H1 (cell line): ENCODE measurements around the gene LAT. TPM values are rescaled to one million over a fixed set of nuclear protein-coding genes. Genes with fewer than 3 reads are reported as not detected.

Experiments
- CTCF ChIA-PET: fragments of 300-600 bp; sonication (Branson Sonifier 250); formaldehyde crosslinking; loops from one replicate; lab custom pipeline; 2021; ENCODE audit not compliant: partially characterized antibody; lab: Charles Lee
- POLR2A ChIA-PET: fragments of 300-600 bp; sonication (Branson Sonifier 250); formaldehyde crosslinking; loops from one replicate; lab custom pipeline; 2021; ENCODE audit warnings: inconsistent platforms; ENCODE audit not compliant: partially characterized antibody; lab: Charles Lee
- DNase-seq, 2 experiments: peaks; one replicate each; pipeline versions ENCODE4 v3.0.0 to v3.0.0-alpha.2; 2010 to 2022; ENCODE audit warnings: low spot score in 2 of 2, low read depth in 1 of 2, mixed read lengths in 1 of 2
- FAIRE-seq: peaks from 2 replicates; lab custom pipeline; 2011; peaks lifted over from hg19 to GRCh38; lab: Jason Lieb, UNC
- H2AFZ ChIP-seq: 2 replicates; pipeline ENCODE4 v1.8.1; 2012; ENCODE audit warnings: low read length, inconsistent platforms
- H2AK5ac ChIP-seq: 2 replicates; pipeline ENCODE4 v1.6.1; 2013; ENCODE audit warnings: low read depth, low read length
- H2BK120ac ChIP-seq: replicated peaks from 2 replicates; pipeline ENCODE3; 2013; ENCODE audit warnings: low read depth, low read length, inconsistent platforms
- H2BK12ac ChIP-seq: 2 replicates; pipeline ENCODE4 v1.6.1; 2013; ENCODE audit warnings: low read depth, low read length
- H2BK15ac ChIP-seq: 2 replicates; pipeline ENCODE4 v1.6.1; 2013; ENCODE audit warnings: low read length
- H2BK20ac ChIP-seq: 2 replicates; pipeline ENCODE4 v1.6.1; 2013; ENCODE audit warnings: low read length
- H2BK5ac ChIP-seq: 2 replicates; pipeline ENCODE4 v1.6.1; 2013; ENCODE audit warnings: low read depth, low read length
- H3K14ac ChIP-seq: 2 replicates; pipeline ENCODE4 v1.6.1; 2013; ENCODE audit warnings: inconsistent platforms; ENCODE audit not compliant: insufficient read length
- H3K18ac ChIP-seq: 2 replicates; pipeline ENCODE4 v1.6.1; 2013; ENCODE audit warnings: low read length; ENCODE audit errors: extremely low read depth
- H3K23ac ChIP-seq: 2 replicates; pipeline ENCODE4 v1.6.1; 2013; ENCODE audit warnings: inconsistent platforms; ENCODE audit not compliant: insufficient read length
- H3K23me2 ChIP-seq: 2 replicates; pipeline ENCODE4 v1.6.1; 2013; ENCODE audit warnings: low read depth, low read length
- H3K27ac ChIP-seq: 2 replicates; pipeline ENCODE4 v1.6.1; 2011; ENCODE audit warnings: low read depth, low read length, inconsistent platforms
- H3K27me3 ChIP-seq, 4 experiments: replicated peaks in 1 of 4; 1 replicate in 1 of 4; 2 replicates in 3 of 4; pipeline versions ENCODE4 v1.6.1 to v1.8.1; 2011 to 2013; ENCODE audit warnings: low read length in 3 of 4, mild to moderate bottlenecking in 3 of 4, inconsistent platforms in 2 of 4, mixed read lengths in 2 of 4, moderate library complexity in 1 of 4; ENCODE audit not compliant: control insufficient read depth in 3 of 4, insufficient read depth in 3 of 4; ENCODE audit errors: extremely low read depth in 1 of 4
- H3K36me3 ChIP-seq, 4 experiments: 2 replicates each; pipeline versions ENCODE4 v1.6.1 to v1.8.1; 2011 to 2013; ENCODE audit warnings: mild to moderate bottlenecking in 4 of 4, low read length in 3 of 4, moderate library complexity in 2 of 4, control low read depth in 1 of 4, inconsistent platforms in 1 of 4; ENCODE audit not compliant: insufficient read depth in 4 of 4, control insufficient read depth in 2 of 4
- H3K4ac ChIP-seq: replicated peaks from 2 replicates; pipeline ENCODE3; 2013; ENCODE audit warnings: low read length, low read depth, mixed read lengths, inconsistent platforms; ENCODE audit not compliant: insufficient read length
- H3K4me1 ChIP-seq, 4 experiments: replicated peaks in 1 of 4; 1 replicate in 1 of 4; 2 replicates in 3 of 4; pipeline versions ENCODE4 v1.6.1 to v1.8.1; 2011 to 2013; ENCODE audit warnings: low read length in 3 of 4, inconsistent platforms in 2 of 4, mixed read lengths in 1 of 4; ENCODE audit not compliant: insufficient read depth in 4 of 4, control insufficient read depth in 3 of 4
- H3K4me2 ChIP-seq, 2 experiments: 2 replicates each; pipeline versions ENCODE4 v1.6.1 to v1.8.1; 2011 to 2013; ENCODE audit warnings: low read depth in 2 of 2, low read length in 2 of 2, control low read depth in 1 of 2, inconsistent platforms in 1 of 2, mild to moderate bottlenecking in 1 of 2; ENCODE audit not compliant: insufficient read depth in 1 of 2
- H3K4me3 ChIP-seq, 4 experiments: fragments of 200-600, 300-600 bp in 1 of 4; sonication (generic), shearing (Covaris generic), sonication (Bioruptor Twin) in 1 of 4; 2 replicates each; pipeline versions ENCODE4 v1.5.1 to v1.8.1; 2011 to 2016; ENCODE audit warnings: low read length in 4 of 4, low read depth in 3 of 4, control low read depth in 2 of 4, inconsistent platforms in 2 of 4, mild to moderate bottlenecking in 2 of 4, mixed read lengths in 1 of 4, moderate library complexity in 1 of 4; ENCODE audit not compliant: insufficient read depth in 2 of 4; ENCODE audit errors: extremely low read depth in 1 of 4
- H3K56ac ChIP-seq: replicated peaks from 2 replicates; pipeline ENCODE3; 2013; ENCODE audit warnings: low read depth, mild to moderate bottlenecking, mixed read lengths, low read length, inconsistent platforms; ENCODE audit not compliant: insufficient read length
- H3K79me1 ChIP-seq: 2 replicates; pipeline ENCODE4 v1.6.1; 2013; ENCODE audit warnings: low read depth, low read length, control low read depth
- H3K79me2 ChIP-seq, 2 experiments: 2 replicates each; pipeline versions ENCODE4 v1.6.1 to v1.8.1; 2012 to 2013; ENCODE audit warnings: low read length in 2 of 2, mild to moderate bottlenecking in 2 of 2, inconsistent platforms in 1 of 2; ENCODE audit not compliant: insufficient read depth in 2 of 2, control insufficient read depth in 1 of 2
- H3K9ac ChIP-seq, 4 experiments: replicated peaks in 1 of 4; 1 replicate in 1 of 4; 2 replicates in 3 of 4; pipeline versions ENCODE4 v1.6.1 to v1.8.1; 2011 to 2013; ENCODE audit warnings: low read depth in 3 of 4, low read length in 3 of 4, control low read depth in 2 of 4, mild to moderate bottlenecking in 2 of 4, moderate library complexity in 2 of 4, inconsistent platforms in 1 of 4; ENCODE audit errors: extremely low read depth in 1 of 4
- H3K9me3 ChIP-seq, 2 experiments: 2 replicates each; pipeline versions ENCODE4 v1.6.1 to v1.8.1; 2012 to 2013; ENCODE audit warnings: mild to moderate bottlenecking in 2 of 2, moderate library complexity in 2 of 2, control low read depth in 1 of 2, inconsistent platforms in 1 of 2, low read depth in 1 of 2, low read length in 1 of 2, mixed read lengths in 1 of 2; ENCODE audit not compliant: insufficient read depth in 2 of 2
- H4K20me1 ChIP-seq, 2 experiments: replicated peaks in 1 of 2; 2 replicates each; pipeline versions ENCODE3 to v1.8.1; 2011 to 2013; ENCODE audit warnings: inconsistent platforms in 2 of 2, low read length in 2 of 2, mild to moderate bottlenecking in 1 of 2; ENCODE audit not compliant: insufficient read depth in 2 of 2, control insufficient read depth in 1 of 2
- H4K5ac ChIP-seq: 2 replicates; pipeline ENCODE4 v1.6.1; 2013; ENCODE audit warnings: low read length, low read depth, mixed read lengths, inconsistent platforms; ENCODE audit not compliant: insufficient read length
- H4K8ac ChIP-seq: 2 replicates; pipeline ENCODE4 v1.8.0; 2013; ENCODE audit warnings: mild to moderate bottlenecking, moderate library complexity, low read length, inconsistent platforms; ENCODE audit not compliant: insufficient read depth; ENCODE audit errors: extremely low read depth
- H4K91ac ChIP-seq: replicated peaks from 2 replicates; pipeline ENCODE3; 2013; ENCODE audit warnings: low read length, mixed read lengths, inconsistent platforms; ENCODE audit not compliant: insufficient read length
- CBX5 ChIP-seq: fragments of 300-800, 300-1000 bp; sonication (generic); IDR thresholded peaks from 2 replicates; pipeline ENCODE4 v1.7.1; 2016; ENCODE audit warnings: antibody characterized with exemption, low read length, low read depth
- CHD1 ChIP-seq: IDR thresholded peaks from 2 replicates; pipeline ENCODE4 v1.6.1; 2012; ENCODE audit warnings: low read depth, low read length, improper control_type of control experiment
- CREB1 ChIP-seq: IDR thresholded peaks from 2 replicates; pipeline ENCODE4 v1.6.1; 2012; ENCODE audit warnings: inconsistent platforms
- HDAC2 ChIP-seq, 2 experiments: fragments of 300-600 bp in 1 of 2; sonication (generic) in 1 of 2; IDR thresholded peaks; 2 replicates each; pipeline ENCODE4 v1.6.1; 2011 to 2012; ENCODE audit warnings: low read depth in 2 of 2, low read length in 2 of 2, mild to moderate bottlenecking in 2 of 2, moderate library complexity in 2 of 2, borderline replicate concordance in 1 of 2, inconsistent platforms in 1 of 2
- HDAC6 ChIP-seq: IDR thresholded peaks from one replicate; pipeline ENCODE4 v1.7.1; 2012; ENCODE audit warnings: low read depth, mild to moderate bottlenecking, inconsistent platforms, low read length, moderate library complexity
- JUN ChIP-seq: IDR thresholded peaks from 2 replicates; pipeline ENCODE4 v1.6.1; 2011; ENCODE audit warnings: low read depth, mild to moderate bottlenecking, improper control_type of control experiment, low read length
- JUND ChIP-seq: IDR thresholded peaks from 2 replicates; pipeline ENCODE4 v1.6.1; 2011; ENCODE audit warnings: mild to moderate bottlenecking, improper control_type of control experiment, low read length
- KDM1A ChIP-seq: fragments of 200-600, 300-600 bp; sonication (generic); IDR thresholded peaks from 2 replicates; pipeline ENCODE4 v1.7.1; 2016; ENCODE audit warnings: mild to moderate bottlenecking, low read length, borderline replicate concordance
- KDM5A ChIP-seq: fragments of 200-600 bp; IDR thresholded peaks from 2 replicates; pipeline ENCODE4 v1.7.1; 2012; ENCODE audit warnings: mild to moderate bottlenecking, low read length, inconsistent platforms, mixed read lengths
- MAFK ChIP-seq: IDR thresholded peaks from 2 replicates; pipeline ENCODE4 v1.6.1; 2012; ENCODE audit warnings: low read depth, mild to moderate bottlenecking, improper control_type of control experiment, low read length
- PHF8 ChIP-seq: fragments of 200-600 bp; sonication (generic); conservative IDR thresholded peaks from 2 replicates; pipeline ENCODE4 v1.7.1; 2012; ENCODE audit warnings: low read depth, mild to moderate bottlenecking, inconsistent platforms, low read length, moderate library complexity
- SIN3A ChIP-seq, 2 experiments: IDR thresholded peaks in 1 of 2; conservative IDR thresholded peaks in 1 of 2; 2 replicates each; pipeline ENCODE4 v1.6.1; 2011 to 2012; ENCODE audit warnings: low read length in 2 of 2, improper control_type of control experiment in 1 of 2, low read depth in 1 of 2, mild to moderate bottlenecking in 1 of 2
- SP2 ChIP-seq: IDR thresholded peaks from 2 replicates; pipeline ENCODE4 v1.6.1; 2012; ENCODE audit warnings: mild to moderate bottlenecking, low read length, inconsistent platforms
- SP4 ChIP-seq: IDR thresholded peaks from 2 replicates; pipeline ENCODE4 v1.6.1; 2012; ENCODE audit warnings: low read length, inconsistent platforms
- TBP ChIP-seq: IDR thresholded peaks from 2 replicates; pipeline ENCODE4 v1.6.1; 2011; ENCODE audit warnings: low read depth, low read length, improper control_type of control experiment
- WGBS, 2 experiments: shearing (Covaris generic) in 1 of 2; methylation state at CpG; one replicate each; pipeline versions ENCODE4 v1.1.6 to v1.1.7; 2013 to 2015; ENCODE audit warnings: low lambda C conversion rate in 2 of 2, mixed read lengths in 2 of 2, inconsistent platforms in 1 of 2, low coverage in 1 of 2, missing lambda C conversion rate in 1 of 2; ENCODE audit not compliant: insufficient replicate concordance in 2 of 2, insufficient coverage in 1 of 2, insufficient read length in 1 of 2; ENCODE audit errors: extremely low coverage in 1 of 2, missing lambda C conversion rate in 1 of 2; 5-methylcytosine and 5-hydroxymethylcytosine counted together
- polyA plus RNA-seq, 7 experiments: library from polyadenylated mRNA; depleted of rRNA in 3 of 7; stranded (reverse) in 5 of 7; unstranded in 2 of 7; fragments of >200 nt in 5 of 7; fragments of 200-250 nt in 2 of 7; gene quantifications; 1 replicate in 5 of 7; 2 replicates in 1 of 7; 4 replicates in 1 of 7; pipeline versions ENCODE4 v1.2.1 to v1.2.3, GENCODE V29; 2011 to 2013; ENCODE audit warnings: missing spikeins in 2 of 7, mixed read lengths in 2 of 7
- total RNA-seq: library from RNA; stranded (reverse); fragmentation: NEBNext Ultra II Directional; extraction: Animal tissue kit (Norgen Biotek cat#: 25700); gene quantifications from 2 replicates; pipeline ENCODE4 v1.2.1, GENCODE V29; 2021

LAT gene
- total and polyA plus RNA-seq, 2 of the 8 experiments (the other 6 are each of a cell fraction or from before 2014, with no cell fraction given): 2.7 to 3.4 TPM

GRCh38 chr16:28983644-28984043, 1.2 kb upstream of the LAT start:
- Histone ChIP-seq H4K20me1 (no peaks in the 10 kb centered on the region), H3K18ac (no peak overlapping the region), H4K8ac (no peak overlapping the region), H2AFZ (no peak overlapping the region), H3K9me3 (peaks cover 5 to 7% of the 10 kb centered on the region in 2 experiments; a peak in 2 of 4 replicates), H3K23me2 (no peaks in the 10 kb centered on the region), H2BK12ac (no peak overlapping the region), H3K79me2 (no peaks in the 10 kb centered on the region), H3K9ac (no peak overlapping the region), H3K4me1 (no peaks in the 10 kb centered on the region), H4K5ac (no peak overlapping the region), H2AK5ac (no peak overlapping the region), H3K4ac (no peak overlapping the region), H2BK15ac (no peak overlapping the region), H2BK120ac (no peak overlapping the region), H4K91ac (no peak overlapping the region), H3K36me3 (peaks cover 0 to 16% (median 4%) of the 10 kb centered on the region in 4 experiments; a peak in 4 of 8 replicates), H3K4me2 (no peak overlapping the region), H3K27ac (no peak overlapping the region), H2BK20ac (no peak overlapping the region), H3K56ac (no peak overlapping the region), H3K79me1 (no peaks in the 10 kb centered on the region), H3K4me3 (no peak overlapping the region), H3K14ac (no peak overlapping the region), H2BK5ac (no peak overlapping the region), H3K27me3 (no peaks in the 10 kb centered on the region), H3K23ac (no peak overlapping the region)
- DNase-seq (no peak), FAIRE-seq (no peak)
- 92% methylated on average over 18 of the region's 18 CpGs; no CpG with 5 or more reads in 1 of the 2 experiments for WGBS, 2 experiments
- ChIA-PET POLR2A (interaction anchor here (0.6 kb wide), 1 partner anchor 267 kb away, joined by 3 read pairs; no protein-coding TSS in a partner anchor), CTCF (interaction anchor here (1.0 to 4.0 kb wide), 5 partner anchors 10 to 20 kb away, joined by 3 to 14 read pairs (median 3); no protein-coding TSS in a partner anchor)
- TF ChIP-seq KDM5A (no peak), CREB1 (no peak), SIN3A (conservative IDR thresholded peaks at IDR 0.05 in 1 of 2, IDR thresholded peaks at IDR 0.05 in 1 of 2; ENCODE audit: low read depth in 1 of 2, low read length in 2 of 2) (no peak), SP4 (no peak), CHD1 (no peak), PHF8 (no peak), KDM1A (no peak), TBP (no peak), HDAC6 (no peak), MAFK (no peak), HDAC2 (IDR thresholded peaks at IDR 0.05; ENCODE audit: borderline replicate concordance in 1 of 2, low read depth in 2 of 2, low read length in 2 of 2) (no peak), CBX5 (no peak), JUND (no peak), SP2 (no peak), JUN (no peak)
